GM12878 (cell line): Measurements from ENCODE around the gene CBX7. TPM values are rescaled to one million over a fixed set of nuclear protein-coding genes. Genes with fewer than 3 reads are reported as not detected.

Source experiments
- ATAC-seq: fragments of 200-7000 bp; cut with Tn5 transposase; 3 replicates; pipeline ENCODE4 v1.9.1; 2020; ENCODE audit warnings: mild to moderate bottlenecking, moderate library complexity
- BruUV-seq: library from RNA; stranded (reverse); fragments of 400-500 nt; replicated peaks from 2 replicates; lab custom pipeline; 2021; lab: Mats Ljungman, UMichigan
- CTCF ChIA-PET: fragments of 300-600 bp; sonication (Branson Sonifier 250); formaldehyde crosslinking; extraction: SDS; loops from one replicate; lab custom pipeline; 2021; ENCODE audit warnings: inconsistent platforms; lab: Yijun Ruan, JAX
- POLR2A ChIA-PET: fragments of 350-600 bp; formaldehyde crosslinking; extraction: SDS; loops from one replicate; lab custom pipeline; 2021; ENCODE audit warnings: inconsistent platforms; lab: Charles Lee
- RAD21 ChIA-PET: fragments of 300-600 bp; sonication (Branson Sonifier 250); formaldehyde crosslinking; loops from one replicate; lab custom pipeline; 2023; ENCODE audit warnings: antibody characterized with exemption; ENCODE audit not compliant: unreplicated experiment; lab: Charles Lee
- SMC1A ChIA-PET: fragments of 300-600 bp; sonication (Branson Sonifier 250); formaldehyde crosslinking; loops from one replicate; lab custom pipeline; 2023; ENCODE audit not compliant: unreplicated experiment, uncharacterized antibody; lab: Charles Lee
- DNase-seq: peaks from one replicate; pipeline ENCODE4 v3.0.0-alpha.2; 2011; ENCODE audit warnings: low read depth, low spot score
- FAIRE-seq: peaks from 3 replicates; lab custom pipeline; 2011; peaks lifted over from hg19 to GRCh38; lab: Jason Lieb, UNC
- H2AFZ ChIP-seq: 2 replicates; pipeline ENCODE4 v1.6.0; 2011; ENCODE audit warnings: low read depth, low read length, control low read depth; ENCODE audit not compliant: control insufficient read depth
- H3K27ac ChIP-seq: 2 replicates; pipeline ENCODE4 v1.5.1; 2011; ENCODE audit warnings: control low read depth; ENCODE audit not compliant: control insufficient read depth, insufficient read depth
- H3K27me3 ChIP-seq, 2 experiments: replicated peaks in 1 of 2; 2 replicates each; pipeline versions ENCODE4 v1.6.0 to v1.6.1; 2011; ENCODE audit warnings: low read length in 1 of 2; ENCODE audit not compliant: control insufficient read depth in 2 of 2, insufficient read depth in 2 of 2
- H3K36me3 ChIP-seq, 2 experiments: 2 replicates each; pipeline ENCODE4 v1.5.1; 2011; ENCODE audit warnings: low read length in 1 of 2; ENCODE audit not compliant: control insufficient read depth in 2 of 2, insufficient read depth in 2 of 2
- H3K4me1 ChIP-seq: 2 replicates; pipeline ENCODE4 v1.6.1; 2011; ENCODE audit warnings: mild to moderate bottlenecking, low read length, moderate library complexity, mixed read lengths; ENCODE audit not compliant: control insufficient read depth, insufficient read depth
- H3K4me2 ChIP-seq: 2 replicates; pipeline ENCODE4 v1.6.0; 2011; ENCODE audit warnings: control low read depth; ENCODE audit not compliant: control insufficient read depth, insufficient read depth
- H3K4me3 ChIP-seq: fragments of 200-600 bp; sonication (generic); 2 replicates; pipeline ENCODE4 v1.5.1; 2016
- H3K79me2 ChIP-seq: 2 replicates; pipeline ENCODE4 v1.6.0; 2011; ENCODE audit warnings: low read length; ENCODE audit not compliant: control insufficient read depth, insufficient read depth
- H3K9ac ChIP-seq: 2 replicates; pipeline ENCODE4 v1.8.0; 2011; ENCODE audit warnings: low read length, control low read depth, mixed read lengths; ENCODE audit not compliant: control insufficient read depth, insufficient read depth
- H3K9me3 ChIP-seq: replicated peaks from 3 replicates; pipeline ENCODE4 v1.5.1; 2011; ENCODE audit warnings: mild to moderate bottlenecking, low read length; ENCODE audit not compliant: control insufficient read depth, insufficient read depth
- H4K20me1 ChIP-seq: 2 replicates; pipeline ENCODE4 v1.6.0; 2011; ENCODE audit not compliant: control insufficient read depth, insufficient read depth
- EGR1 ChIP-seq, 2 experiments: IDR thresholded peaks; 1 replicate in 1 of 2; 2 replicates in 1 of 2; pipeline ENCODE4 v1.6.1; 2011 to 2012; ENCODE audit warnings: low read depth in 2 of 2, low read length in 2 of 2, borderline replicate concordance in 1 of 2, mild to moderate bottlenecking in 1 of 2, moderate library complexity in 1 of 2
- HDGF ChIP-seq: fragments of 450-650 bp; IDR thresholded peaks from 2 replicates; pipeline ENCODE4 v1.6.1; 2016; ENCODE audit warnings: antibody characterized with exemption
- LARP7 ChIP-seq: fragments of 450-650 bp; IDR thresholded peaks from 2 replicates; pipeline ENCODE4 v1.6.1; 2017; ENCODE audit warnings: mild to moderate bottlenecking
- NBN ChIP-seq: fragments of 450-650 bp; IDR thresholded peaks from 2 replicates; pipeline ENCODE4 v1.6.1; 2016
- STAT1 ChIP-seq: fragments of 450-650 bp; conservative IDR thresholded peaks from 2 replicates; pipeline ENCODE4 v1.6.1; 2014; ENCODE audit warnings: antibody characterized with exemption, mild to moderate bottlenecking
- STAT3 ChIP-seq: IDR thresholded peaks from 2 replicates; pipeline ENCODE4 v1.6.1; 2011; ENCODE audit warnings: low read depth, low read length, improper control_type of control experiment
- WGBS: methylation state at CpG from one replicate; pipeline ENCODE4 v1.1.6; 2016; ENCODE audit warnings: low lambda C conversion rate; ENCODE audit not compliant: insufficient replicate concordance, insufficient coverage; ENCODE audit errors: missing lambda C conversion rate; 5-methylcytosine and 5-hydroxymethylcytosine counted together
- in situ Hi-C: fragments of 300-500 bp; cut with MboI; formaldehyde crosslinking; loops from 9 replicates; pipeline ENCODE4 v1.14.3; 2018; ENCODE audit warnings: mixed read lengths
- intact Hi-C: fragments of 100-400 bp; cut with micrococcal nuclease; formaldehyde crosslinking; loops from one replicate; pipeline ENCODE4 v1.14.2; 2022; ENCODE audit not compliant: unreplicated experiment
- polyA plus RNA-seq, 11 experiments: library from polyadenylated mRNA; depleted of rRNA in 4 of 11; unstranded in 6 of 11; stranded (reverse) in 5 of 11; fragments of >200 nt; fragmentation: Nextera tagmentation in 4 of 11; fragmentation: Illumina TruSeq in 1 of 11; extraction: Ambion mirVana in 4 of 11; extraction: Trizol in 1 of 11; gene quantifications; 1 replicate in 1 of 11; 2 replicates in 10 of 11; pipeline versions ENCODE4 v1.2.1 to v1.2.3, GENCODE V29; 2011 to 2016; ENCODE audit warnings: inconsistent platforms in 2 of 11, missing spikeins in 2 of 11, low read depth in 1 of 11
- total RNA-seq, 4 experiments: library from RNA; depleted of rRNA in 3 of 4; stranded (reverse); fragments of >200 nt in 3 of 4; fragmentation: Illumina TruSeq in 1 of 4; extraction: Trizol in 1 of 4; gene quantifications; 2 replicates each; pipeline versions ENCODE4 v1.2.1 to v1.2.3, GENCODE V29; 2013 to 2021
- TF ChIP-seq, protein P1 (sequence below): fragments of 450-650 bp; IDR thresholded peaks from 2 replicates; pipeline ENCODE4 v1.6.1; 2014; ENCODE audit warnings: mild to moderate bottlenecking
- TF ChIP-seq, protein P2 (sequence below): IDR thresholded peaks from 2 replicates; pipeline ENCODE4 v1.6.1; 2011; ENCODE audit warnings: low read depth, mild to moderate bottlenecking, low read length, moderate library complexity, borderline replicate concordance; ENCODE audit errors: extremely low read depth
- TF ChIP-seq, protein P3 (sequence below): fragments of 450-650 bp; conservative IDR thresholded peaks from 2 replicates; pipeline ENCODE4 v1.6.1; 2017; ENCODE audit warnings: mild to moderate bottlenecking, moderate library complexity

CBX7 gene
- total and polyA plus RNA-seq, 10 of the 15 experiments (the other 5 are each of a cell fraction or from before 2014, with no cell fraction given), result 0.18 to 17.2 (median 5.6) TPM

DNA sequence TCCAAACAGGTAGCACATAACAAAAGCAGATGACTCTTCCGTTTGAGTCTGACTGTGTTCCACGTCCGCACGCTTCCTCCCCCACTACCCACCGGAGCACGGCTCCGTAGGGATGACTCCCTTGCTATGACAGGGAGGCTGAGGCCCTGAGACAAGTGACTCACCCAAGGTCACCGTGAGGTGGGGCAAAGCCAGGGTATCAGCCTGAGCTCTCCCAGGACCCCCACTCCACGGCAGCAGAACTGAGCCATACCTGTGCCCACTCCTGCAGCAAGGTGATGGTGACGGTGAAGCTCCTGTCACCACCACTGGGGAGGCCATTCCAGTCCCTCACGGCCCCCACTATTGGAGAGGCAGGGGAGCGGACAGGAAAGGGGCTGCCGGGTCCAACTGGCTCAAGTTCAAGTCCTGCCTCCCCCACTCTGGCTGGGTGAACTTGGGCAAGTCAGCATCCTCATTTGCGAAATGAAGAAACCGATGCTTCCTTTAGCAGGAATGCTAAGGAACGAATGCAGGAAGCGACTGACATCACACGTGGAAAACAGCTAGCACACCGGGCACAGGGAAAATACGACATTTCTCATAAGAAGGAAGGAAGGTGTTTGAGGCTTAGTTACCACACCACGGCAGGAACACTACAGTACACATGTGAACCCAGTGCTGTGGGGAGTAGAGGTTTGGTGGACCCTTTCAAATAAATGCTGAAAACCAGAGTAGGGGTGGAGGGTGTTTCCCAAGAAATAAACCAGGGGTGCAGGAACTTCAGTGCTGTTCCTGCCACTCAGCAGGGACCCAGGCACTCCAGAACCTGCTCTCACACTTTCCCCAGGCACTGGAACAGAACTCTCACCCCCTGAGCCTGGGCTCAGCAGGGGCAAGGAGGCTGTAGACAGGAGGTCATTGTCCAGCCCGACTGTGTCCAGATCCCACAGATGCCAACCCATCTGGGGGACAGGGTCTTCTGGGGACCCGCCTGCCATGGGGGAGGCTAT lies 32.4 kb upstream of the CBX7 start:
- in situ Hi-C loops (no loop called here), intact Hi-C loops (no loop called here)
- no peaks in the 10 kb centered on the region for H4K20me1 ChIP-seq
- no TSS peak for BruUV-seq
- H2AFZ ChIP-seq, result no peak overlapping the region
- no peak overlapping the region for H3K9ac ChIP-seq
- no peak overlapping the region for H3K4me3 ChIP-seq
- POLR2A ChIA-PET, result no interaction called here
- TF ChIP-seq HDGF (no peak), LARP7 (no peak)
- CTCF ChIA-PET, result interaction anchor here (0.6 to 1.0 kb wide), 3 partner anchors 14 to 121 kb away, joined by 3 read pairs; no protein-coding TSS in a partner anchor
- H3K36me3 ChIP-seq, result no peaks in the 10 kb centered on the region
- no peak overlapping the region for H3K4me2 ChIP-seq
- H3K9me3 ChIP-seq, result no peaks in the 10 kb centered on the region; the same call in 2 of the 3 replicates
- no peaks in the 10 kb centered on the region for H3K4me1 ChIP-seq
- SMC1A ChIA-PET, result interaction anchor here (1.2 kb wide), 1 partner anchor 121 kb away, joined by 3 read pairs; no protein-coding TSS in a partner anchor
- H3K79me2 ChIP-seq, result no peaks in the 10 kb centered on the region
- DNase-seq, result no peak
- no peak for FAIRE-seq
- ATAC-seq, result no peak
- H3K27me3 ChIP-seq, result no peaks in the 10 kb centered on the region
- RAD21 ChIA-PET, result no interaction called here
- no peak overlapping the region for H3K27ac ChIP-seq
- 48% methylated on average over 23 of the region's 23 CpGs for WGBS

DNA sequence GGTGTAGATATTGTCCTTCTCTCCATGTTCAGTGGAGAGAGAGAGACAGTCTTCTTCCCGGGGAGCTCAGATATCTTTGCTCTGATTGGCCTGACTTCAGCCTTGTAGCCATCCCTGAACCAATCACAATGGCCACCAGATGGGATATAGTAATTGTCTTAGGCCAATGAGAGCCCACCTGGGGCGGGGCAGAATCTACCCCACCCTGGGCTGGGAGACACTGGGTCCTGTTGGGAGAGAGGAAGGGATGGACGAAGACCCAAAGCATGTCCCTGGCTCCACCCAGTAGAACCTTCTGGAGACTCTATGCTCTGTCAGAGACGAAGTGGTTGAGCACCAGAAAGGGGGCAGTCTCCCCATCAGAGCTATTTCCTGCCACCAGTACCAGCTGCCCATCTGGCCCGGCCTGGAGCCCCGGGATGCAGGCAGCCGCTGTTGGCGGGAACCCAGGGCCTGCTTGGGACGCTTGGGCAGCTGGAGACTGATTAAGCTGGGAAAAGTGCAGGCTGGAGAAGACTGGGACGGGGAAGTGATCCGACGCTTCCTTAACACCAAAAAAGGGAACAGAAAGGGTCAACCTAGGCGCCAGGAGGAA lies 31.6 kb upstream of the CBX7 start:
- FAIRE-seq, result no peak
- 43% methylated on average over 13 of the region's 13 CpGs for WGBS

More for the DNA sequence above, 31.6 kb upstream of the CBX7 start:
- ATAC-seq, result no peak
- H4K20me1 ChIP-seq, result no peaks in the 10 kb centered on the region
- no peak overlapping the region for H2AFZ ChIP-seq
- DNase-seq, result no peak
- TF ChIP-seq EGR1 (IDR thresholded peaks at IDR 0.05; ENCODE audit: borderline replicate concordance in 1 of 2, low read depth in 2 of 2, low read length in 2 of 2), result no peak
- TF ChIP-seq, protein P1, sequence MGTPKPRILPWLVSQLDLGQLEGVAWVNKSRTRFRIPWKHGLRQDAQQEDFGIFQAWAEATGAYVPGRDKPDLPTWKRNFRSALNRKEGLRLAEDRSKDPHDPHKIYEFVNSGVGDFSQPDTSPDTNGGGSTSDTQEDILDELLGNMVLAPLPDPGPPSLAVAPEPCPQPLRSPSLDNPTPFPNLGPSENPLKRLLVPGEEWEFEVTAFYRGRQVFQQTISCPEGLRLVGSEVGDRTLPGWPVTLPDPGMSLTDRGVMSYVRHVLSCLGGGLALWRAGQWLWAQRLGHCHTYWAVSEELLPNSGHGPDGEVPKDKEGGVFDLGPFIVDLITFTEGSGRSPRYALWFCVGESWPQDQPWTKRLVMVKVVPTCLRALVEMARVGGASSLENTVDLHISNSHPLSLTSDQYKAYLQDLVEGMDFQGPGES, result no peak
- no peak for TF ChIP-seq STAT1
- TF ChIP-seq, protein P2, sequence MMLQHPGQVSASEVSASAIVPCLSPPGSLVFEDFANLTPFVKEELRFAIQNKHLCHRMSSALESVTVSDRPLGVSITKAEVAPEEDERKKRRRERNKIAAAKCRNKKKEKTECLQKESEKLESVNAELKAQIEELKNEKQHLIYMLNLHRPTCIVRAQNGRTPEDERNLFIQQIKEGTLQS, result no peak
- TF ChIP-seq NBN, result no peak
- TF ChIP-seq, protein P3, sequence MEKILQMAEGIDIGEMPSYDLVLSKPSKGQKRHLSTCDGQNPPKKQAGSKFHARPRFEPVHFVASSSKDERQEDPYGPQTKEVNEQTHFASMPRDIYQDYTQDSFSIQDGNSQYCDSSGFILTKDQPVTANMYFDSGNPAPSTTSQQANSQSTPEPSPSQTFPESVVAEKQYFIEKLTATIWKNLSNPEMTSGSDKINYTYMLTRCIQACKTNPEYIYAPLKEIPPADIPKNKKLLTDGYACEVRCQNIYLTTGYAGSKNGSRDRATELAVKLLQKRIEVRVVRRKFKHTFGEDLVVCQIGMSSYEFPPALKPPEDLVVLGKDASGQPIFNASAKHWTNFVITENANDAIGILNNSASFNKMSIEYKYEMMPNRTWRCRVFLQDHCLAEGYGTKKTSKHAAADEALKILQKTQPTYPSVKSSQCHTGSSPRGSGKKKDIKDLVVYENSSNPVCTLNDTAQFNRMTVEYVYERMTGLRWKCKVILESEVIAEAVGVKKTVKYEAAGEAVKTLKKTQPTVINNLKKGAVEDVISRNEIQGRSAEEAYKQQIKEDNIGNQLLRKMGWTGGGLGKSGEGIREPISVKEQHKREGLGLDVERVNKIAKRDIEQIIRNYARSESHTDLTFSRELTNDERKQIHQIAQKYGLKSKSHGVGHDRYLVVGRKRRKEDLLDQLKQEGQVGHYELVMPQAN, result no peak
- no peak for TF ChIP-seq STAT3
- BruUV-seq, result no TSS peak
- H3K9me3 ChIP-seq, result no peaks in the 10 kb centered on the region; the same call in 2 of the 3 replicates
- ChIA-PET CTCF (interaction anchor here (0.9 to 1.4 kb wide), 4 partner anchors 13 to 133 kb away, joined by 3 to 4 read pairs (median 3); no protein-coding TSS in a partner anchor), RAD21 (no interaction called here), POLR2A (no interaction called here), SMC1A (interaction anchor here (1.2 kb wide), 1 partner anchor 122 kb away, joined by 3 read pairs; no protein-coding TSS in a partner anchor)
- no peak overlapping the region for H3K27ac ChIP-seq
- H3K9ac ChIP-seq, result no peak overlapping the region
- H3K4me2 ChIP-seq, result no peak overlapping the region
- no peak overlapping the region for H3K4me3 ChIP-seq
- H3K36me3 ChIP-seq, result no peaks in the 10 kb centered on the region
- in situ Hi-C loops, result no loop called here
- no peaks in the 10 kb centered on the region for H3K4me1 ChIP-seq
- intact Hi-C loops, result no loop called here
- no peaks in the 10 kb centered on the region for H3K79me2 ChIP-seq
- H3K27me3 ChIP-seq, result no peaks in the 10 kb centered on the region
